ENCODE measurements around the gene PHOX2B. TPM values are rescaled to one million over a fixed set of nuclear protein-coding genes. Genes with fewer than 3 reads are reported as not detected.
"Not testable (repeated sequence)": the region's sequence is repeated elsewhere in the genome, so short reads cannot be mapped to it uniquely, and the experiment has no call there.

Gene PHOX2B
- total RNA-seq, 2 donors from 2014 or later: not detected

GRCh38 chr4:41744572-41745291, 3.8 kb downstream of the PHOX2B start:
- no peaks in the 10 kb centered on the region for H3K36me3 Mint-ChIP-seq (ENCODE audit: low read depth)
- H3K4me1 ChIP-seq (ENCODE audit: control insufficient read depth, insufficient read depth, low read length): no peaks in the 10 kb centered on the region
- no peak overlapping the region for H3K4me3 Mint-ChIP-seq
- H3K27ac Mint-ChIP-seq: no peak overlapping the region
- TF ChIP-seq CTCF (conservative IDR thresholded peaks at IDR 0.05): no peak
- peaks cover 16% of the 10 kb centered on the region for H3K9me3 ChIP-seq (ENCODE audit: control insufficient read depth, low read length)
- H3K4me1 Mint-ChIP-seq: peaks cover 17% of the 10 kb centered on the region
- peak; percentile 48 for DNase-seq
- no peak overlapping the region for H3K4me3 ChIP-seq (ENCODE audit: low read length)
- 5 to 10% methylated on average over 19 to 33 of the region's 33 CpGs for WGBS, 2 experiments (ENCODE audit: insufficient coverage in 1 of 2, insufficient read length in 1 of 2)
- H3K9me3 Mint-ChIP-seq: peaks cover 16% of the 10 kb centered on the region
- H3K27ac ChIP-seq (ENCODE audit: low read depth, low read length): no peak overlapping the region
- no peaks in the 10 kb centered on the region for H3K36me3 ChIP-seq (ENCODE audit: control insufficient read depth, insufficient read depth, low read length)
- peaks cover 99% of the 10 kb centered on the region for H3K27me3 Mint-ChIP-seq (ENCODE audit: insufficient read depth)
- H3K27me3 ChIP-seq (ENCODE audit: control insufficient read depth, insufficient read depth, low read length, poor library complexity, severe bottlenecking): peaks cover 99% of the 10 kb centered on the region
- H3K9ac ChIP-seq (ENCODE audit: extremely low read depth, low read length, poor library complexity, severe bottlenecking): no peak overlapping the region

GRCh38 chr4:41741354-41741753, 7.2 kb downstream of the PHOX2B start:
- DNase-seq: no peak
- 83% methylated on average over 1 to 2 of the region's 2 CpGs for WGBS, 2 experiments (ENCODE audit: insufficient coverage in 1 of 2, insufficient read length in 1 of 2)
- H3K4me3 Mint-ChIP-seq: no peak overlapping the region
- peaks cover 3% of the 10 kb centered on the region for H3K4me1 Mint-ChIP-seq
- no peak overlapping the region for H3K4me3 ChIP-seq (ENCODE audit: low read length)
- no peaks in the 10 kb centered on the region for H3K4me1 ChIP-seq (ENCODE audit: control insufficient read depth, insufficient read depth, low read length)
- H3K9ac ChIP-seq (ENCODE audit: extremely low read depth, low read length, poor library complexity, severe bottlenecking): no peak overlapping the region
- H3K9me3 ChIP-seq (ENCODE audit: control insufficient read depth, low read length): peaks cover 16% of the 10 kb centered on the region
- peaks cover 16% of the 10 kb centered on the region for H3K9me3 Mint-ChIP-seq
- no peaks in the 10 kb centered on the region for H3K36me3 ChIP-seq (ENCODE audit: control insufficient read depth, insufficient read depth, low read length)
- H3K27ac Mint-ChIP-seq: no peak overlapping the region
- H3K27ac ChIP-seq (ENCODE audit: low read depth, low read length): no peak overlapping the region
- TF ChIP-seq CTCF (conservative IDR thresholded peaks at IDR 0.05): no peak
- H3K36me3 Mint-ChIP-seq (ENCODE audit: low read depth): no peaks in the 10 kb centered on the region
- H3K27me3 ChIP-seq (ENCODE audit: control insufficient read depth, insufficient read depth, low read length, poor library complexity, severe bottlenecking): peaks cover 94% of the 10 kb centered on the region
- H3K27me3 Mint-ChIP-seq (ENCODE audit: insufficient read depth): peaks cover 92% of the 10 kb centered on the region

- H3K4me3 ChIP-seq (ENCODE audit: low read length); H3K36me3 ChIP-seq (ENCODE audit: control insufficient read depth, insufficient read depth, low read length); H3K4me3 Mint-ChIP-seq; H3K9me3 Mint-ChIP-seq; H3K4me1 ChIP-seq (ENCODE audit: control insufficient read depth, insufficient read depth, low read length); DNase-seq; H3K9ac ChIP-seq (ENCODE audit: extremely low read depth, low read length, poor library complexity, severe bottlenecking); H3K4me1 Mint-ChIP-seq; H3K27ac Mint-ChIP-seq; H3K36me3 Mint-ChIP-seq (ENCODE audit: low read depth); H3K9me3 ChIP-seq (ENCODE audit: control insufficient read depth, low read length); H3K27ac ChIP-seq (ENCODE audit: low read depth, low read length): not testable (repeated sequence)
- H3K27me3 Mint-ChIP-seq (ENCODE audit: insufficient read depth): peaks cover 88% of the 10 kb centered on the region
- H3K27me3 ChIP-seq (ENCODE audit: control insufficient read depth, insufficient read depth, low read length, poor library complexity, severe bottlenecking): peaks cover 85% of the 10 kb centered on the region
- WGBS, 2 experiments (ENCODE audit: insufficient coverage in 1 of 2, insufficient read length in 1 of 2): 68 to 84% methylated on average over 3 to 8 of the region's 8 CpGs
These were observed 11.0 kb downstream of the PHOX2B start for GRCh38 chr4:41737491-41737890.
